GM23338 (cell line): Measurements from ENCODE around the gene CYP1A2.

ENCODE experiments used
- CTCF ChIP-seq, 2 experiments: fragments of 200-600 bp in 1 of 2; sonication (generic) in 1 of 2; conservative IDR thresholded peaks; 2 replicates each; pipeline versions ENCODE4 v1.5.1 to v1.6.1; 2016 to 2017; ENCODE audit warnings: antibody characterized with exemption in 2 of 2, low read depth in 2 of 2, mild to moderate bottlenecking in 2 of 2, moderate library complexity in 1 of 2
- EZH2 ChIP-seq: fragments of 200-600 bp; sonication (generic); IDR thresholded peaks from one replicate; pipeline ENCODE4 v1.8.0; 2017; ENCODE audit warnings: antibody characterized with exemption, mild to moderate bottlenecking, low read depth; ENCODE audit not compliant: unreplicated experiment
- JUNB ChIP-seq: IDR thresholded peaks from one replicate; pipeline ENCODE4 v1.6.1; 2016; ENCODE audit warnings: antibody characterized with exemption; ENCODE audit not compliant: unreplicated experiment
- NANOG ChIP-seq: IDR thresholded peaks from 2 replicates; pipeline ENCODE4 v1.6.1; 2016; ENCODE audit warnings: antibody characterized with exemption, borderline replicate concordance
- ZNF331 ChIP-seq: fragments of 250-450 bp; sonication (Bioruptor Pico); IDR thresholded peaks from 2 replicates; pipeline ENCODE4 v1.5.0; 2020; ENCODE audit warnings: low read depth, mild to moderate bottlenecking, moderate library complexity

DNA sequence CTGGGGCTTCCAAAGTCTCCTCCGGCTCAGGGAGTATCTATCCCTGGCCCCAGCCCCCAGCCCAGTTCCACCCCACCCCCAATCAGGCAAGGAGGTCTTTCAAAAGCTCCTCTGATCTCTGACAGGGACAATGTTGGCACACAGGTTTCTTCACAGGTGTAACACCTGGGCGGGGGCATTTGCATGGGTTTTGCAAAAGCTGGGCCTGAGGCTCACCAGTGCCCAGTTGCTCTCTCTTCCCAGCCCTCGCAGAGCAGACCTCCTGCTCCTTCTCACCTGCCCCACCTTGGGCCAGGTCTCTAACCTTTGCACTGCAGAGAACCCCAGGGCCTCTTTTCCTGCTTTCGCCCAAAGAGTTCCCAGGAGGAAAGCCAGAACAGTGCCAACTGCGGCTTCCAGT lies 24.7 kb downstream of the CYP1A2 start:
- no peak for TF ChIP-seq CTCF (conservative IDR thresholded peaks at IDR 0.05; ENCODE audit: low read depth in 2 of 2)
- no peak for TF ChIP-seq JUNB
- no peak for TF ChIP-seq ZNF331
- no peak for TF ChIP-seq NANOG
- no peak for TF ChIP-seq EZH2
